Astrocyte of the spinal cord (primary cell): Measurements from ENCODE around the gene MARK2.

Experiments
- DNase-seq: peaks from one replicate; pipeline ENCODE4 v3.0.0; 2011; ENCODE audit warnings: low read depth, low spot score
- H3K4me3 ChIP-seq: 2 replicates; pipeline ENCODE4 v1.5.1; 2011; ENCODE audit warnings: low read depth, mild to moderate bottlenecking, low read length, moderate library complexity
- CTCF ChIP-seq: IDR thresholded peaks from 2 replicates; pipeline ENCODE4 v1.5.1; 2012; ENCODE audit warnings: low read depth, mild to moderate bottlenecking, low read length, inconsistent platforms
- in situ Hi-C: cut with HindIII; loops from 2 replicates; pipeline ENCODE4 v1.10.0; 2017; ENCODE audit warnings: low sequenced_read_pairs

Gene MARK2

DNA sequence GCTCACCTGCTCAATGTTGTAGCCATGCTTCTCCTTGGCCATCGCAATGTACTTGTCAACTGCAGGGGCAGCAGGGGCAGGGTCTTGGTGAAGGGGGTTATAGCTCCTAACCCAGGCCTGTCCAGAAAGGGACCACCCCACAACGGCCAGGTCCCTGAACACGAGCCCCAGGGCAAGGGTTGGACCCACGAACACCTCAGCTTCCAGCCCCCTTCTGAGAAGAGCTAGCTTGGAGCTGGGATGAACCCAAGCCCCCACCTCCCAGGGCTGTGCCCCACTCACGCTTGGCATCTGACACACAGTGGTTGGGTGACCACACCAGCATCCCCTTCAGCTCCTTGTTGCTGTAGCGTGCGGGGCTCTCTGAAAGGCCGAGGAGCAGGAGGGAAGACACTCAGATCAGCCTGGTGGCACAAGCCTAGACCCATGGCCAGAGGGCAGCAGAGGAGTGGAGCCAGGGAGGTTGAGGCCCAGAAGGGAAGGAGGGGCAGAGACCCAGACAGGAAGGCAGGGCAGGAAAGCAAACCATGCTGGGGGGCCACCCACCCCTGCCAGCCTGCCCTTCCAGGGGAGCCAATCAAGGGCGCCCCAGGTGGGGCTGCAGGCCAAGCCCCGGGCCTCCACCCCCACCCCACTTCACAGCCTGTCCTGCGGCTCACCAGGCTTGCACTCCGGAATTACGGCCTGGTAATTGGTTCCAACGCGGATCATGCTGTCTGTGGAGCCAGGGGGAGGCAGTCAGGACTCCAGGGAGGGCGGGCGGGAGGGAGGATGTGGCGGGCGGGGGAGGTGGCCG, 76.2 kb downstream of the MARK2 start:
- no peak overlapping the region for H3K4me3 ChIP-seq
- in situ Hi-C loops = no loop called here
- no peak for DNase-seq
- peak; percentile 5 for TF ChIP-seq CTCF

DNA sequence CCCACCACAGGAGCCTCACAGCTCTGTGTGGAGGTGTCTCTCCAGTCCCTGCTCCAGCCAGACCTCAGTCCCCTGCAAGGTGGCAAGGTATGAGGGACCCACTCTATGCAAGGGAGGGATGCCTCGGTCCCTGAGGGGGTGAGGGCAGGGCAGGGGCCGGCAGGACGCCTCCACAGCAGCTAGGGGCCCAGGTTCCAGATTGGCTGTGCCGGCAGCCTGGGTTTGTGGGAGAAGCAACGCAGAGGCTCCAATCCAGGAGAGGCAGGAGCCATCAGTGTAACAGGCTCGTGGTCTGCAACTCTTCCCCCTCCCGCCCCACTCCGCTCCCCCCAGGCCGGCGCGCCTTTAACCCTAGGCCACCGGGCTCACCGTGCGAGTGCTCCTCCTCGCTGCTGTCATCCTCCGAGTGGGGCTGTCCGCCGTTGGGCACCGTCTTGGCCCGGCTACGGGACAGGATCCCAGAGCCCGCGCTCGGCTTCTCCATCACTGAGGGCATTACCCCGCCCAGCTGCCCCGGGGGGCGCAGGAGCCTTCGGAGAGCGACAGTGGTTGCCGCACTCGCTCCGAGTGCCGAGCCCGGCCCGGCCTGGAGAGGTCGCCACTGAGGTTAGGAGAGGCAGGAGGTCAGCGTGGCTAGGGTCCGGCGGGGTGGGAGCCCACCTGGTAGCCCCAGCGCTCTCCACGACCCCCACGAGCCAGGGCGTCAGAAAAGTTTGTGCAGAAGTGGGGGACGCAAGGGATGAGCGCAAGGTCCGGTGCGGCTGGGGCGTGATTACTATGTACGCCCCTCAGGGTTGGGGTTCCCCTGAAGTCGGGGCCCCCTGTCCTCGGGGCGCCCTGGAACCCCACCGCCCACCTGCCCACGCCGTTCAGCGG, 77.3 kb downstream of the MARK2 start:
- peak overlapping the region; percentile 46 for H3K4me3 ChIP-seq
- in situ Hi-C loops = no loop called here
- no peak for DNase-seq
- peak; percentile 69 for TF ChIP-seq CTCF

DNA sequence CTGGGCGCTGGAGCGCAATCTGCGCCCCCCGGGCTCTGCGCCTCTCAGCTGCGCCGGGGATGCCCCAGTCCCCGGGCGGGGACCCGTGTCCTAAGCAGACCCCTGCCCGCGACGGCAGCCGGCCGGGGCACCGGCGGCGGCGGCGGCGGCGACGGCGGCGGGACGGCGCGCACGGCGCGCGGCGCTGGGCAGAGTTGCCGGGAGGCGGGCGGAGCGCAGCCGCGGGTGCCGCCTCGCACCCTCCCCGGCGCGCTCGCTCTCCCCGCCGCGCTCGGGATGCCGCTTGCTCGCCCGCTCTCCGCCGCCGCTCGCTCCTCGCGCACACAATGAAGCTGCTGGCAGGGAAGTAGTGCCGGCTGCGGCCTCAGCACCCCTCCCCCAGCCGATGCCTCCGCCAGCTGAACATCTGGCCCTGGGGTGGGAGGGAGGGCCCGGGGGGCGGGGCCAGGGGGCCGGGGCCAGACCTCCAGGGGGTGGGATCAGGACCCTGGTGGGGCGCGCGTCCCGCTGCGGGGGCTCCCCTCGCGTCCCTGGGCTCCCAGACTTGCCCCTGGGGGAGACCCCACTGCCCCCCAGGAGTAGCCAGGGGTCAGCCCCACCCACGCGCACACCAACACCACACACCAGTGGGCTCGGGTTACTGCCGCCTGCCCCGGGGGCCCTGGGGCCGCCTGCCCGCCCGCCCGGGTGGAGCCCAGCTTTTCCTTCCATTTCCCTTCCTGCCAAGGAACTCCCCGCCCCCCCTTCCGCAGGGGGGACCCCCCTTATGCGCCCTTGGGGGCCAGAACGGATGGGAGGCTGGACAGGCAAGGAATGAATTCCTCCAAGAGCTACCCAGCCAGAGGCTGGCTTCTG, 78.2 kb downstream of the MARK2 start, which contains the start of gene RCOR2:
RCOR2 (minus strand) TSS at position 328 of the 855 bp plus-strand sequence. CDS start 708 bp downstream, outside the sequence.
- peak; percentile 76 for DNase-seq
- TF ChIP-seq CTCF = no peak
- in situ Hi-C loops = no loop called here
- peak within 1 kb of the TSS; percentile 46 for H3K4me3 ChIP-seq

- no peak for TF ChIP-seq CTCF
- peak; percentile 50 for DNase-seq
- H3K4me3 ChIP-seq = peak overlapping the region; percentile 46
- in situ Hi-C loops = no loop called here
These were observed 79.0 kb downstream of the MARK2 start for GRCh38 chr11:63917692-63918506.

- H3K4me3 ChIP-seq = no peak overlapping the region
- DNase-seq = no peak
- in situ Hi-C loops = no loop called here
- TF ChIP-seq CTCF = no peak
These were observed 79.7 kb downstream of the MARK2 start for GRCh38 chr11:63918507-63919191.
